Measurements from ENCODE around the gene CCDC124.

GRCh38 chr19:17972230-17972629 is 39.4 kb downstream of the CCDC124 start:
- TF ChIP-seq CTCF (conservative IDR thresholded peaks at IDR 0.05; ENCODE audit: low read depth, low read length) (no peak), EZH2 (IDR thresholded peaks at IDR 0.05; ENCODE audit: low read length, unreplicated experiment) (no peak)

All from PC-3 (cell line).